ENCODE results near the gene LPAR2. TPM values are rescaled to one million over a fixed set of nuclear protein-coding genes. Genes with fewer than 3 reads are reported as not detected.

The LPAR2 gene
- total and polyA plus RNA-seq, 10 of the 15 experiments (the other 5 are each of a cell fraction or from before 2014, with no cell fraction given), result 0.98 to 23.8 (median 10.2) TPM

DNA sequence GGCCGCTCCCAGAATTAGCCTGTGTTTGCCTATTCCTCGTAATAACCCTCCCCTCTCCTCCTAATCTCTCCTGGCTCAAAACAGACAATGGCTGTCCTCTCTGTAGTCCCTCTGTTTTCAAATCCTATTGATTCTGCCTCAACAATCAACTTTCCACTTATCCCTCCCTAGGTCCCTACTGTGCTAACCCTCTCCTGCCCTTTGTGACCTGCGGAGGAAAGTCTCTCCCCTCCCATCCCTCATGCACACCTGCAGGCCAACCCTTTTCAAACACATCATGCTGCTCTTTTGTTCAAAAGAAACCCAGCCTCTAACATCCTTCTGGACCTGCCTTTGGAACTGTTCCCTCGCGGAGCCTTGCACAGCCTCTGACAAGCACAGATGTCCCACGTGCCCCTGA is 52.6 kb downstream of the LPAR2 start:
- Histone ChIP-seq H3K4me1 (ENCODE audit: control insufficient read depth, insufficient read depth, low read length) (no peaks in the 10 kb centered on the region), H3K4me2 (ENCODE audit: control insufficient read depth, insufficient read depth) (no peak overlapping the region), H3K4me3 (no peak overlapping the region), H3K27ac (ENCODE audit: control insufficient read depth, insufficient read depth) (no peak overlapping the region), H4K20me1 (ENCODE audit: control insufficient read depth, insufficient read depth) (no peaks in the 10 kb centered on the region), H3K9ac (ENCODE audit: control insufficient read depth, insufficient read depth, low read length) (no peak overlapping the region), H3K27me3 (replicated peaks in 1 of 2; ENCODE audit: control insufficient read depth in 2 of 2, insufficient read depth in 2 of 2, low read length in 1 of 2) (no peaks in the 10 kb centered on the region), H3K79me2 (ENCODE audit: control insufficient read depth, insufficient read depth, low read length) (no peaks in the 10 kb centered on the region), H3K36me3 (ENCODE audit: control insufficient read depth in 2 of 2, insufficient read depth in 2 of 2, low read length in 1 of 2) (peaks cover 0 to under 1% of the 10 kb centered on the region in 2 experiments; a peak in 1 of 4 replicates), H2AFZ (ENCODE audit: control insufficient read depth, low read depth, low read length) (no peak overlapping the region), H3K9me3 (replicated peaks; ENCODE audit: control insufficient read depth, insufficient read depth, low read length) (no peaks in the 10 kb centered on the region)
- 85% methylated on average over 6 of the region's 6 CpGs for WGBS (ENCODE audit: insufficient coverage, insufficient replicate concordance, low lambda C conversion rate, missing lambda C conversion rate)
- no TSS peak for BruUV-seq (replicated peaks)
- ChIA-PET CTCF (no interaction called here), RAD21 (ENCODE audit: unreplicated experiment) (no interaction called here), SMC1A (ENCODE audit: uncharacterized antibody, unreplicated experiment) (interaction anchor here (1.6 kb wide), 1 partner anchor 10 kb away, joined by 6 read pairs; no protein-coding TSS in a partner anchor), POLR2A (no interaction called here)
- in situ Hi-C loops (cut with MboI) (no loop called here), intact Hi-C loops (cut with micrococcal nuclease; ENCODE audit: unreplicated experiment) (no loop called here)
- FAIRE-seq, result no peak
- TF ChIP-seq BMI1 (IDR thresholded peaks at IDR 0.05; ENCODE audit: borderline replicate concordance), result no peak
- TF ChIP-seq CREM (IDR thresholded peaks at IDR 0.05; ENCODE audit: low read depth), result no peak
- no peak for TF ChIP-seq NRF1 (conservative IDR thresholded peaks at IDR 0.05; ENCODE audit: low read depth, low read length)
- TF ChIP-seq, protein P1, sequence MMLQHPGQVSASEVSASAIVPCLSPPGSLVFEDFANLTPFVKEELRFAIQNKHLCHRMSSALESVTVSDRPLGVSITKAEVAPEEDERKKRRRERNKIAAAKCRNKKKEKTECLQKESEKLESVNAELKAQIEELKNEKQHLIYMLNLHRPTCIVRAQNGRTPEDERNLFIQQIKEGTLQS (IDR thresholded peaks at IDR 0.05; ENCODE audit: borderline replicate concordance, extremely low read depth, low read depth, low read length), result no peak
- TF ChIP-seq, protein P2, sequence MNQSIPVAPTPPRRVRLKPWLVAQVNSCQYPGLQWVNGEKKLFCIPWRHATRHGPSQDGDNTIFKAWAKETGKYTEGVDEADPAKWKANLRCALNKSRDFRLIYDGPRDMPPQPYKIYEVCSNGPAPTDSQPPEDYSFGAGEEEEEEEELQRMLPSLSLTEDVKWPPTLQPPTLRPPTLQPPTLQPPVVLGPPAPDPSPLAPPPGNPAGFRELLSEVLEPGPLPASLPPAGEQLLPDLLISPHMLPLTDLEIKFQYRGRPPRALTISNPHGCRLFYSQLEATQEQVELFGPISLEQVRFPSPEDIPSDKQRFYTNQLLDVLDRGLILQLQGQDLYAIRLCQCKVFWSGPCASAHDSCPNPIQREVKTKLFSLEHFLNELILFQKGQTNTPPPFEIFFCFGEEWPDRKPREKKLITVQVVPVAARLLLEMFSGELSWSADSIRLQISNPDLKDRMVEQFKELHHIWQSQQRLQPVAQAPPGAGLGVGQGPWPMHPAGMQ (IDR thresholded peaks at IDR 0.05; ENCODE audit: borderline replicate concordance), result no peak
- ATAC-seq, result no peak
- DNase-seq (ENCODE audit: low read depth, low spot score), result no peak

Other genes starting within 250 kb of the LPAR2 start
Only the 7 nearest of the 12 such genes appear.
- gene YJEFN3, start 99.3 kb downstream of the LPAR2 start, total RNA-seq (2014; rRNA removed), result 0.96 and 0.98 TPM in 2 replicates
- 1.2 and 1.4 TPM in 2 replicates for gene YJEFN3, start 99.3 kb downstream of the LPAR2 start, total RNA-seq (2014; rRNA removed; fragmentation: Illumina TruSeq; extraction: Trizol)
- gene YJEFN3, start 99.3 kb downstream of the LPAR2 start, total RNA-seq (2021), result 5.6 and 5.9 TPM in 2 replicates
- gene YJEFN3, start 99.3 kb downstream of the LPAR2 start, polyA plus RNA-seq (2011; rRNA removed), result 2.4 and 2.6 TPM in 2 replicates
- 4.6 and 5.2 TPM in 2 replicates for gene YJEFN3, start 99.3 kb downstream of the LPAR2 start, polyA plus RNA-seq (2014; fragmentation: Illumina TruSeq; extraction: Trizol)
- under 1 TPM; 0.05 to 0.08 TPM for gene YJEFN3, start 99.3 kb downstream of the LPAR2 start, polyA plus RNA-seq (2014; fragmentation: Nextera tagmentation; extraction: Ambion mirVana)
- 5.5 and 6.2 TPM in 2 replicates for gene YJEFN3, start 99.3 kb downstream of the LPAR2 start, polyA plus RNA-seq (2014; rRNA removed)
- gene YJEFN3, start 99.3 kb downstream of the LPAR2 start, polyA plus RNA-seq (2016; fragmentation: Nextera tagmentation; extraction: Ambion mirVana), result 1 to 10 TPM; 6.3 to 6.9 TPM
- gene CILP2, start 90.0 kb downstream of the LPAR2 start, total RNA-seq (2014; rRNA removed), result 0.06 TPM in 1 of 2 replicates, not detected in the other
- not detected in 2 replicates for gene CILP2, start 90.0 kb downstream of the LPAR2 start, total RNA-seq (2014; rRNA removed; fragmentation: Illumina TruSeq; extraction: Trizol)
- 0.05 TPM in 1 of 2 replicates, not detected in the other for gene CILP2, start 90.0 kb downstream of the LPAR2 start, total RNA-seq (2021)
- gene CILP2, start 90.0 kb downstream of the LPAR2 start, polyA plus RNA-seq (2011; rRNA removed), result not detected in 2 replicates
- not detected in 2 replicates for gene CILP2, start 90.0 kb downstream of the LPAR2 start, polyA plus RNA-seq (2014; fragmentation: Illumina TruSeq; extraction: Trizol)
- gene CILP2, start 90.0 kb downstream of the LPAR2 start, polyA plus RNA-seq (2014; fragmentation: Nextera tagmentation; extraction: Ambion mirVana), result not detected
- 0.08 TPM in 1 of 2 replicates, not detected in the other for gene CILP2, start 90.0 kb downstream of the LPAR2 start, polyA plus RNA-seq (2014; rRNA removed)
- gene CILP2, start 90.0 kb downstream of the LPAR2 start, polyA plus RNA-seq (2016; fragmentation: Nextera tagmentation; extraction: Ambion mirVana), result under 1 TPM in 1 of 2 experiments, not detected in 1; 0.05 TPM
- 7.1 and 10.1 TPM in 2 replicates for gene PBX4, start 9.5 kb downstream of the LPAR2 start, total RNA-seq (2014; rRNA removed)
- 3.9 and 4.4 TPM in 2 replicates for gene PBX4, start 9.5 kb downstream of the LPAR2 start, total RNA-seq (2014; rRNA removed; fragmentation: Illumina TruSeq; extraction: Trizol)
- gene PBX4, start 9.5 kb downstream of the LPAR2 start, total RNA-seq (2021), result 7.7 and 9.6 TPM in 2 replicates
- gene PBX4, start 9.5 kb downstream of the LPAR2 start, polyA plus RNA-seq (2011; rRNA removed), result 12.6 and 15.8 TPM in 2 replicates
- gene PBX4, start 9.5 kb downstream of the LPAR2 start, polyA plus RNA-seq (2014; fragmentation: Illumina TruSeq; extraction: Trizol), result 1.5 and 3.5 TPM in 2 replicates
- gene PBX4, start 9.5 kb downstream of the LPAR2 start, polyA plus RNA-seq (2014; fragmentation: Nextera tagmentation; extraction: Ambion mirVana), result under 1 TPM; 0.18 to 0.75 TPM
- gene PBX4, start 9.5 kb downstream of the LPAR2 start, polyA plus RNA-seq (2014; rRNA removed), result 17.3 and 18.8 TPM in 2 replicates
- 1 to 10 TPM; 2.7 to 4.1 TPM for gene PBX4, start 9.5 kb downstream of the LPAR2 start, polyA plus RNA-seq (2016; fragmentation: Nextera tagmentation; extraction: Ambion mirVana)
- gene GMIP, start 15.4 kb upstream of the LPAR2 start, total RNA-seq (2014; rRNA removed), result 35.1 and 39.6 TPM in 2 replicates
- 10.9 and 11.9 TPM in 2 replicates for gene GMIP, start 15.4 kb upstream of the LPAR2 start, total RNA-seq (2014; rRNA removed; fragmentation: Illumina TruSeq; extraction: Trizol)
- 58.4 and 63.5 TPM in 2 replicates for gene GMIP, start 15.4 kb upstream of the LPAR2 start, total RNA-seq (2021)
- 6.0 and 10.0 TPM in 2 replicates for gene GMIP, start 15.4 kb upstream of the LPAR2 start, polyA plus RNA-seq (2011; rRNA removed)
- 16.3 and 20.0 TPM in 2 replicates for gene GMIP, start 15.4 kb upstream of the LPAR2 start, polyA plus RNA-seq (2014; fragmentation: Illumina TruSeq; extraction: Trizol)
- 1 to 10 TPM; 1.5 to 2.8 TPM for gene GMIP, start 15.4 kb upstream of the LPAR2 start, polyA plus RNA-seq (2014; fragmentation: Nextera tagmentation; extraction: Ambion mirVana)
- 32.9 and 39.9 TPM in 2 replicates for gene GMIP, start 15.4 kb upstream of the LPAR2 start, polyA plus RNA-seq (2014; rRNA removed)
- 10 to 100 TPM; 24.7 to 30.9 TPM for gene GMIP, start 15.4 kb upstream of the LPAR2 start, polyA plus RNA-seq (2016; fragmentation: Nextera tagmentation; extraction: Ambion mirVana)
- gene ATP13A1, start 35.5 kb upstream of the LPAR2 start, total RNA-seq (2014; rRNA removed), result 33.1 and 38.1 TPM in 2 replicates
- gene ATP13A1, start 35.5 kb upstream of the LPAR2 start, total RNA-seq (2014; rRNA removed; fragmentation: Illumina TruSeq; extraction: Trizol), result 12.9 and 17.4 TPM in 2 replicates
- gene ATP13A1, start 35.5 kb upstream of the LPAR2 start, total RNA-seq (2021), result 90.3 and 91.0 TPM in 2 replicates
- 14.0 and 21.4 TPM in 2 replicates for gene ATP13A1, start 35.5 kb upstream of the LPAR2 start, polyA plus RNA-seq (2011; rRNA removed)
- 13.1 and 21.1 TPM in 2 replicates for gene ATP13A1, start 35.5 kb upstream of the LPAR2 start, polyA plus RNA-seq (2014; fragmentation: Illumina TruSeq; extraction: Trizol)
- gene ATP13A1, start 35.5 kb upstream of the LPAR2 start, polyA plus RNA-seq (2014; fragmentation: Nextera tagmentation; extraction: Ambion mirVana), result 1 to 10 TPM in 1 of 2 experiments, under 1 TPM in 1; 0.37 to 1.4 TPM
- gene ATP13A1, start 35.5 kb upstream of the LPAR2 start, polyA plus RNA-seq (2014; rRNA removed), result 51.7 and 68.6 TPM in 2 replicates
- 10 to 100 TPM; 67.8 to 74.3 TPM for gene ATP13A1, start 35.5 kb upstream of the LPAR2 start, polyA plus RNA-seq (2016; fragmentation: Nextera tagmentation; extraction: Ambion mirVana)
- gene ZNF101, start 40.6 kb upstream of the LPAR2 start, total RNA-seq (2014; rRNA removed), result 16.9 and 20.9 TPM in 2 replicates
- gene ZNF101, start 40.6 kb upstream of the LPAR2 start, total RNA-seq (2014; rRNA removed; fragmentation: Illumina TruSeq; extraction: Trizol), result 25.1 and 28.0 TPM in 2 replicates
- gene ZNF101, start 40.6 kb upstream of the LPAR2 start, total RNA-seq (2021), result 22.2 and 22.8 TPM in 2 replicates
- 40.5 and 71.0 TPM in 2 replicates for gene ZNF101, start 40.6 kb upstream of the LPAR2 start, polyA plus RNA-seq (2011; rRNA removed)
- gene ZNF101, start 40.6 kb upstream of the LPAR2 start, polyA plus RNA-seq (2014; fragmentation: Illumina TruSeq; extraction: Trizol), result 19.3 and 24.1 TPM in 2 replicates
- 10 to 100 TPM; 20.4 to 21.3 TPM for gene ZNF101, start 40.6 kb upstream of the LPAR2 start, polyA plus RNA-seq (2014; fragmentation: Nextera tagmentation; extraction: Ambion mirVana)
- 15.2 and 15.9 TPM in 2 replicates for gene ZNF101, start 40.6 kb upstream of the LPAR2 start, polyA plus RNA-seq (2014; rRNA removed)
- gene ZNF101, start 40.6 kb upstream of the LPAR2 start, polyA plus RNA-seq (2016; fragmentation: Nextera tagmentation; extraction: Ambion mirVana), result 10 to 100 TPM; 16.3 to 17.1 TPM
- gene ZNF14, start 104.9 kb upstream of the LPAR2 start, total RNA-seq (2014; rRNA removed), result 4.6 and 5.0 TPM in 2 replicates
- gene ZNF14, start 104.9 kb upstream of the LPAR2 start, total RNA-seq (2014; rRNA removed; fragmentation: Illumina TruSeq; extraction: Trizol), result 6.7 and 7.1 TPM in 2 replicates
- gene ZNF14, start 104.9 kb upstream of the LPAR2 start, total RNA-seq (2021), result 3.1 and 3.3 TPM in 2 replicates
- 5.5 and 8.9 TPM in 2 replicates for gene ZNF14, start 104.9 kb upstream of the LPAR2 start, polyA plus RNA-seq (2011; rRNA removed)
- gene ZNF14, start 104.9 kb upstream of the LPAR2 start, polyA plus RNA-seq (2014; fragmentation: Illumina TruSeq; extraction: Trizol), result 4.6 and 6.4 TPM in 2 replicates
- 1 to 10 TPM; 3.1 to 3.8 TPM for gene ZNF14, start 104.9 kb upstream of the LPAR2 start, polyA plus RNA-seq (2014; fragmentation: Nextera tagmentation; extraction: Ambion mirVana)
- 2.5 and 2.8 TPM in 2 replicates for gene ZNF14, start 104.9 kb upstream of the LPAR2 start, polyA plus RNA-seq (2014; rRNA removed)
- gene ZNF14, start 104.9 kb upstream of the LPAR2 start, polyA plus RNA-seq (2016; fragmentation: Nextera tagmentation; extraction: Ambion mirVana), result 1 to 10 TPM; 6.7 to 7.2 TPM

Measured in GM12878 (cell line).